Activated CD8-positive, alpha-beta memory T cell treated with anti-CD3 and anti-CD28 coated beads, Interleukin-2, amount 10 ng/mL, durations not matched to agents 7 days and 5 days (primary cell): ENCODE measurements around the gene AZGP1. TPM values are rescaled to one million over a fixed set of nuclear protein-coding genes. Genes with fewer than 3 reads are reported as not detected.
"Not testable (repeated sequence)": the region's sequence is repeated elsewhere in the genome, so short reads cannot be mapped to it uniquely, and the experiment has no call there.

Experiments
- ATAC-seq: fragments of 150-1000 bp; cut with Tn5 transposase; one replicate; pipeline ENCODE4 v1.10.0; 2021; ENCODE audit warnings: moderate library complexity
- CTCF ChIA-PET: fragments of 350-600 bp; sonication (Branson Sonifier 250); formaldehyde crosslinking; loops from one replicate; lab custom pipeline; 2021; ENCODE audit warnings: antibody characterized with exemption; lab: Charles Lee
- DNase-seq: peaks from one replicate; pipeline ENCODE4 v3.0.0-alpha.2; 2020
- H3K27ac Mint-ChIP-seq: one replicate; pipeline ENCODE4 v1.8.0; 2021; ENCODE audit warnings: mild to moderate bottlenecking, mixed read lengths
- H3K27me3 Mint-ChIP-seq: one replicate; pipeline ENCODE4 v1.8.0; 2021; ENCODE audit warnings: mixed read lengths
- H3K36me3 Mint-ChIP-seq: one replicate; pipeline ENCODE4 v1.8.0; 2021; ENCODE audit warnings: mild to moderate bottlenecking, mixed read lengths
- H3K4me1 Mint-ChIP-seq: one replicate; pipeline ENCODE4 v1.8.0; 2021; ENCODE audit warnings: mixed read lengths
- H3K4me3 Mint-ChIP-seq: one replicate; pipeline ENCODE4 v1.8.0; 2021; ENCODE audit warnings: mild to moderate bottlenecking, moderate library complexity, mixed read lengths
- H3K9me3 Mint-ChIP-seq: one replicate; pipeline ENCODE4 v1.8.0; 2022; ENCODE audit warnings: low read depth, mixed read lengths
- total RNA-seq, 2 experiments: library from RNA; stranded (reverse); gene quantifications; one replicate each; pipeline ENCODE4 v1.2.3, GENCODE V29; 2021

The AZGP1 gene
- total RNA-seq, 2 experiments from 2014 or later, result not detected

- Mint-ChIP-seq H3K4me1 (peaks cover 20% of the 10 kb centered on the region), H3K27me3 (peaks cover 17% of the 10 kb centered on the region)
Observed at GRCh38 chr7:99992330-99993038, 16.7 kb upstream of the AZGP1 start.

GRCh38 chr7:99991543-99991942 is 15.7 kb upstream of the AZGP1 start:
- ATAC-seq, DNase-seq, H3K36me3 Mint-ChIP-seq, H3K9me3 Mint-ChIP-seq, H3K27ac Mint-ChIP-seq, H3K4me3 Mint-ChIP-seq: not testable (repeated sequence)
- Mint-ChIP-seq H3K27me3 (peaks cover 17% of the 10 kb centered on the region), H3K4me1 (peaks cover 12% of the 10 kb centered on the region)
- CTCF ChIA-PET, result interaction anchor here (0.7 to 11.0 kb wide), 12 partner anchors 9 to 138 kb away, joined by 3 to 156 read pairs (median 6); partner anchors contain the start of genes COPS6, TRIM4, ZKSCAN1 and ZSCAN21

More at GRCh38 chr7:99992330-99993038, 16.7 kb upstream of the AZGP1 start:
- Mint-ChIP-seq H3K27ac (no peak overlapping the region), H3K9me3 (no peaks in the 10 kb centered on the region), H3K4me3 (no peak overlapping the region), H3K36me3 (no peaks in the 10 kb centered on the region)
- DNase-seq, result no peak
- no peak for ATAC-seq
- CTCF ChIA-PET, result interaction anchor here (0.5 to 11.0 kb wide), 11 partner anchors 8 to 375 kb away, joined by 3 to 156 read pairs (median 6); partner anchors contain the start of genes COPS6, TRIM4, ZKSCAN1 and ZSCAN21

GRCh38 chr7:99990460-99990852 is 14.6 kb upstream of the AZGP1 start:
- DNase-seq (no peak), ATAC-seq (peak; percentile 7)
- Mint-ChIP-seq H3K9me3 (no peaks in the 10 kb centered on the region), H3K4me3 (no peak overlapping the region), H3K36me3 (no peaks in the 10 kb centered on the region), H3K27me3 (peaks cover 21% of the 10 kb centered on the region), H3K27ac (no peak overlapping the region), H3K4me1 (peaks cover 12% of the 10 kb centered on the region)
- CTCF ChIA-PET, result interaction anchor here (0.8 to 11.0 kb wide), 17 partner anchors 10 to 278 kb away, joined by 3 to 156 read pairs (median 4); partner anchors contain the start of genes AP4M1, COPS6, MCM7 and TRIM4

- no peaks in the 10 kb centered on the region for H3K9me3 Mint-ChIP-seq
- H3K4me3 Mint-ChIP-seq, result no peak overlapping the region
- H3K27ac Mint-ChIP-seq, result no peak overlapping the region
- ATAC-seq (no peak), DNase-seq (no peak)
- peaks cover 29% of the 10 kb centered on the region for H3K27me3 Mint-ChIP-seq
- CTCF ChIA-PET, result interaction anchor here (1.1 to 11.0 kb wide), 7 partner anchors 8 to 145 kb away, joined by 3 to 156 read pairs (median 3); partner anchors contain the start of genes GJC3 and TRIM4
- no peaks in the 10 kb centered on the region for H3K36me3 Mint-ChIP-seq
- H3K4me1 Mint-ChIP-seq, result peaks cover 9% of the 10 kb centered on the region
Observed at GRCh38 chr7:99987846-99988245, 12.0 kb upstream of the AZGP1 start.

- CTCF ChIA-PET, result interaction anchor here (1.2 to 2.2 kb wide), 5 partner anchors 35 to 146 kb away, joined by 3 to 5 read pairs (median 3); partner anchors contain the start of gene GJC3
- not testable (repeated sequence) for H3K27ac Mint-ChIP-seq, ATAC-seq
Observed at GRCh38 chr7:99987306-99987705, 11.5 kb upstream of the AZGP1 start.

GRCh38 chr7:99984593-99984992 is 8.8 kb upstream of the AZGP1 start:
- H3K27me3 Mint-ChIP-seq, result peaks cover 24% of the 10 kb centered on the region
- H3K4me3 Mint-ChIP-seq, result no peak overlapping the region
- DNase-seq (no peak), ATAC-seq (no peak)
- CTCF ChIA-PET, result interaction anchor here (1.0 kb wide), 1 partner anchor 77 kb away, joined by 3 read pairs; no protein-coding TSS in a partner anchor
- H3K4me1 Mint-ChIP-seq, result no peaks in the 10 kb centered on the region
- H3K27ac Mint-ChIP-seq, result no peak overlapping the region
- H3K9me3 Mint-ChIP-seq, result no peaks in the 10 kb centered on the region
- no peaks in the 10 kb centered on the region for H3K36me3 Mint-ChIP-seq

More at GRCh38 chr7:99987306-99987705, 11.5 kb upstream of the AZGP1 start:
- not testable (repeated sequence) for DNase-seq, H3K36me3 Mint-ChIP-seq, H3K9me3 Mint-ChIP-seq, H3K4me3 Mint-ChIP-seq, H3K4me1 Mint-ChIP-seq
- peaks cover 29% of the 10 kb centered on the region for H3K27me3 Mint-ChIP-seq

GRCh38 chr7:99981066-99981465 is 5.2 kb upstream of the AZGP1 start:
- not testable (repeated sequence) for H3K4me3 Mint-ChIP-seq, H3K36me3 Mint-ChIP-seq, H3K9me3 Mint-ChIP-seq, H3K27ac Mint-ChIP-seq, H3K4me1 Mint-ChIP-seq, ATAC-seq, DNase-seq
- H3K27me3 Mint-ChIP-seq, result peaks cover 25% of the 10 kb centered on the region
- CTCF ChIA-PET, result interaction anchor here (0.6 kb wide), 1 partner anchor 150 kb away, joined by 3 read pairs; no protein-coding TSS in a partner anchor

GRCh38 chr7:99980448-99980872 is 4.6 kb upstream of the AZGP1 start:
- H3K27me3 Mint-ChIP-seq, result peaks cover 25% of the 10 kb centered on the region
- not testable (repeated sequence) for H3K4me1 Mint-ChIP-seq, DNase-seq, H3K27ac Mint-ChIP-seq, H3K9me3 Mint-ChIP-seq, H3K4me3 Mint-ChIP-seq, H3K36me3 Mint-ChIP-seq, ATAC-seq
- CTCF ChIA-PET, result interaction anchor here (0.6 to 3.6 kb wide), 15 partner anchors 8 to 472 kb away, joined by 3 to 39 read pairs (median 4); partner anchors contain the start of genes AP4M1, GJC3 and TRIM4

GRCh38 chr7:99979814-99980225 is 4.0 kb upstream of the AZGP1 start:
- H3K4me3 Mint-ChIP-seq, H3K4me1 Mint-ChIP-seq, H3K36me3 Mint-ChIP-seq, H3K9me3 Mint-ChIP-seq, H3K27ac Mint-ChIP-seq: not testable (repeated sequence)
- DNase-seq, result peak; percentile 72
- H3K27me3 Mint-ChIP-seq, result peaks cover 30% of the 10 kb centered on the region
- CTCF ChIA-PET, result interaction anchor here (0.7 to 3.6 kb wide), 25 partner anchors 8 to 472 kb away, joined by 3 to 39 read pairs (median 4); partner anchors contain the start of genes AP4M1, GJC3 and TRIM4
- peak; percentile 80 for ATAC-seq

- no peaks in the 10 kb centered on the region for H3K9me3 Mint-ChIP-seq
- ATAC-seq (no peak), DNase-seq (no peak)
- no peak overlapping the region for H3K27ac Mint-ChIP-seq
- no peaks in the 10 kb centered on the region for H3K4me1 Mint-ChIP-seq
- H3K27me3 Mint-ChIP-seq, result peaks cover 27% of the 10 kb centered on the region
- no peaks in the 10 kb centered on the region for H3K36me3 Mint-ChIP-seq
- CTCF ChIA-PET, result interaction anchor here (1.3 to 3.6 kb wide), 2 partner anchors 16 to 99 kb away, joined by 3 to 39 read pairs; no protein-coding TSS in a partner anchor
- no peak overlapping the region for H3K4me3 Mint-ChIP-seq
Observed at GRCh38 chr7:99976626-99977025, 795 bp upstream of the AZGP1 start.

- no peak for ATAC-seq
- Mint-ChIP-seq H3K27ac (no peak overlapping the region), H3K9me3 (no peaks in the 10 kb centered on the region), H3K4me1 (no peaks in the 10 kb centered on the region), H3K27me3 (peaks cover 31% of the 10 kb centered on the region), H3K4me3 (no peak overlapping the region), H3K36me3 (no peaks in the 10 kb centered on the region)
- CTCF ChIA-PET, result no interaction called here
- DNase-seq, result no peak
Observed at GRCh38 chr7:99974681-99975080, 1.1 kb downstream of the AZGP1 start.

GRCh38 chr7:99973817-99974216 is 2.0 kb downstream of the AZGP1 start:
- peaks cover 31% of the 10 kb centered on the region for H3K27me3 Mint-ChIP-seq
- ATAC-seq, H3K4me3 Mint-ChIP-seq, H3K36me3 Mint-ChIP-seq, CTCF ChIA-PET, H3K4me1 Mint-ChIP-seq, H3K27ac Mint-ChIP-seq, DNase-seq, H3K9me3 Mint-ChIP-seq: not testable (repeated sequence)

- ATAC-seq (no peak), DNase-seq (no peak)
- Mint-ChIP-seq H3K36me3 (no peaks in the 10 kb centered on the region), H3K27ac (no peak overlapping the region), H3K9me3 (no peaks in the 10 kb centered on the region), H3K4me1 (no peaks in the 10 kb centered on the region), H3K4me3 (no peak overlapping the region), H3K27me3 (peaks cover 30% of the 10 kb centered on the region)
- CTCF ChIA-PET, result no interaction called here
Observed at GRCh38 chr7:99971242-99971641, 4.6 kb downstream of the AZGP1 start.
